ENCODE results near the gene LTK.

The LTK gene

DNA sequence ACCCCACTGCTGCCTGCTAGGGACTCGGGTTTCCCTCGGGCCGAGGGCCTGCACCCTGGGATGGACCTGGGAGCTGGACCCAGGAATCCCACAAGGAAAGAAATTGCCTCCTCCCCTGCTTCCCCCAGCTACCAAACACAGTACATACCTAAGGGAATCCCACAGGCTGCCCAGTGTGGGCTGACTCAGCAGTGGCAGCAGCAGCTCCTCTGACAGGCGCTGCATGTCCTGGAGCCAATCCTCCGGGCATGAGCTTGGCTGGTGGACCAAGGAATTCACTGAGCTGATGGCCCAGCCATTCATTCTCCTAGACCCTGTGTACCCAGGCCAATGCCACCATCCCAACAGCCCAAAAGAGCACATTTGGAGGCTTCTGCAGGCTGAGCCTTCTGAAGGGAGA, 9.5 kb upstream of the LTK start:
- no peak for DNase-seq

DNA sequence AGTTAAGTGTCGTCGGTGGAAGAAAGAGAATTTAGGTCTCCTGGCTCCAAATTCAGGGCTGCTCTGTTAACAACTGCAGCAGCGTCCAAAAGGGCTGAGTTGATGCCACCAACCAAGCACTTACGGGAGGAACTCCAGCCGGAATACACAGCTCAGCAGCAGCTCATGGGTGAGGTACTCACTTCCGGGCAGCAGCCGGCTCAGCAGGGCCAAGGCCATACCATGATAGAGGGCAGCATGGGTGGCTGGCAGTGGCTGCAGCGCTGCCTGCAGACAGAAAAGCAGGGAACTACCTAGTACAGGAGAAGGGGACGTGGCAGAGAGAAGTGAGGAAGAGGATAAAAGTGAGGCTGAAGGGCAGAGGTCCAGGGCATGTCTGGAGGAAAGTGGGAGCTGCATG, 8.0 kb upstream of the LTK start:
- DNase-seq, result no peak

DNA sequence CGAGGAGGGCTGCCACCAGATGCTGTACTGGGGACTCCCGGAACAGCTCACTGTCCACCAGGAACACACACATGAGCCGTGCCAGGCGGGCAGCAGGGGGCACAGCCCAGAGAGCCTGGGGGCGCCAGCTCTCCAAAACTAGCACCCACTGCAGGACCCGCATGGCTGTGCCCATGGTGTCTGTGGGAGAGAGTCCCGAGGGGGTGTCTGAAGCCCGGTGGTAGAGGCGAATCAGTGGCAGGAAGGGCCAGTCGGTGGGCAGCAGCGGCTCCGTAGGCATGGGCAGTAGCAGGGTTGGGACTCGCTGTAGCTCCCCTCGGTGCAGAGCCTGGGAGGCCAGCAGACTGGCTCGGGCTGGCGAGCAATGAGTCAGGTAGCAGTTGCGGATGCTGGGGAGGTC, 7.0 kb upstream of the LTK start:
- no peak for DNase-seq

DNA sequence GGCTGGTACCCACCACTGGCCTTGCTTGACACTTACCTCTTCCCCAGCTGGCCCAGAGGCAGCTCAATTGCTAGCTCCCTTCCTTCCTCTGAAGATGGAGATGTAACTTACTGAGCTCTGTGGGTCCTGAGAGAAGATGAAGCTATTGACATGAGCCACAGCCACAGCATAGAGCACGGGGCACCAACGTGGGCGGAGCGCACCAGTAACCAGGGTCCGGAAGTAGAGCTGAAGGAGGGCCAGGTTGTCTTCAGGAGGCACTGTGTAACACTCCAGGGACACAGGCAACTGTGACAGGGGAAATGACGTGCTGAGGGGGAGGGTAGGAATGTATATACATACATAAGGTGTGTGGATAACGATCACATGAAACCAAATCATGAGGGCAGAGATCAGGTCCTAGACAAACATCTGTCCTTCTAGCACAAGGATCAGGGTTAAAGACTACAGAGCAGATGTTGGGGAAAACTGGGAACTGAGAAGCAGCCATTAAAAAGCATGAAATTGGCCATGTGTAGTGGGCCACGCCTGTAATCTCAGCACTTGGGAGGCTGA, 4.3 kb upstream of the LTK start:
- no peak for DNase-seq

DNA sequence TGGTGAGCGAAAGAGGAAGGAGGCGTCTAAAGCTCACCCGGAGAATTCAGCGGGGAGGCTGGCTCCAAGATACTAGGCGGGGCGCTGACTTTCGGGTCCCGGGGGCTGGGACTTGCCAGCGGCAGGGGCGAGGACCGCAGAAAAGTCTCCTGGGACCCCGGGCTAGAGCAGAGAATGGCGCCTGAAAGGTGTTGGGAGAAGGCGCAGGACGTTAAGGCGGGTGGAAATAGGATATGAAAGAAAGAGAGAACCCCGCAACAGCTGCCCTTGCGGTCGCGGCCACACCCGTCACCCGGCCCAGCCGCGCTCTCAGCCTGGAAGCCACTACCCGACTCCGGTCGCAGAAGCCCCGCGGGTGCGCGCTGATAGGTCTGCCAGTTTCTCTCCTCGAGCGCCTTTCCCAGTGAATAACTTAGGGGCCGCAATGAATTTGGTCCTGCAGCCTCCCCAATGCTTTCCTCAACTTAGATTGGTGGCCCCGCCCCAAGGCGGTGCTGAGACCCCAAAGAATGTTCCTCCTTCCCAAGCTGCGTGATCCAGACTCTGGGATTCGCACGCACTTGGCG, 604 bp downstream of the LTK start:
- DNase-seq, result no peak

DNA sequence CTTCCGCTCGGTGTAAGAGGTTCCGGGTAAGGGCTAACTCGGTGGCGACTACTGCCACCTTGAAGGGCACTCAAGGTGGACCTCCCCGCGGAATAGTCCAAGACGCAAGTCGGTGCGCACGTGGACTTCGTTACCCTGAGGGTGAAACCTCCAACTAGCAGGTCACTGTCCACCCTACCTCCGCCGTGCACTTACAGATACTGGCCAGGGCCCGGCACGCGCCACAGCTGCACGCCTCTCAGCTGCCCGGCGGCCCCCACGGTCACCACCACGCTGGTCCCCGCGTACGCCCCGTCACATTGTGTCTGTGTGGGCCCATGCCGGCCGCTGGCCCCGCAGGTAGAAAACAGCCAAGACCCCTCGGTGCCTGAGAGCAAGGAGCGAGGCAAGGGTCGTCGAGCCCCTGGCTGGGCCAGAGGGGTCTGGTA, 1.1 kb downstream of the LTK start:
- no peak for DNase-seq

DNA sequence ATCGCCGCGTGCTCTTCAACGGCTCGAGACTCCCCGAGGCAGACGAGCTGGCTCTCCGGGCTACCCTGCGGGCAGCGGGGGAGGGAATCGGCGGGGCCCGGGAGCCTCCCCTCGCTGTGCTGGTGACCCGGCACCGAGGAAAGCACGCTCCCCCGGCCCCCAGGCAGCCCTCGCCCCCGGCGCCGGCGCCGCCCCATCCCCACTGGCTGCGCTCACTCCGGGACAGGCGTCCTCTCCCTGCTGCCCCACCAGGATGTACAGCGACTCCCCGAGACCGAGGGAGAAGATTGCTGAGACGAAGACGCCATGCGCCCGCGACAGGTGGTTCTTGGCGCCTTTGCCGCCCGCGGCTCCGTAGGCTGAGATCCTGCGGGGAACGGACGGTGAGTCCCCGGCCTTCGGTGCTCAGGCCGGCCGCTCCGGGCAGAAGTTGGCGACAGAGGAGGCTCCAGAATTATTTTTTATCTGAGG, 1.7 kb downstream of the LTK start:
- no peak for DNase-seq

DNA sequence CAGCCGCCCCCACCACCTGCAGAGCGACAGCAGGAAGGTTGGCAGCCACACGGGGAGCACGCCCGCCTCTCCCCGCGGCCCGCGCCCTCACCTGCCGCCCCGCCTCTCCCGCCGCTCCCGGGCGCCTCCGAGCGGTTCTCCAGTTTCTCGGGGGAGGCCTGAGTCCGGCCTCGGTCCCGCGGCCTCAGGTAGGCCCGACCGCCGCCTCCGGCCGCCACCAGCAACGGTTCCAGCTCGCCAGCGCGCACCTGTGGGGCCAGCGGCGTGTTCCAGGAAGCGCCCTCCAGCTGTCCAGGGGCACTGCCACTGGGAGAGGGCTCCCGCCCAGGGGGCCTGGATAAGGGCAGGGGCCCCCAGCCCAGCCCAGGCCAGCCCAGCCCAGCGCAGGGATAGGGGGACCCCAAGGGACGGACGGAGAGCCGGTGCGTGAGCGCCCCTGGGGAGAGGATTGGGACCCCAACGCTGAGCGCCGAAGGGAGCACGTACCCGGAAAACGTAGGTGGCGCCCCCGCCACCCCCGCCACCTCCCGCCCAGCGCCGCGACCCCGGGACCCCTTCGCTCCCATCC, 2.2 kb downstream of the LTK start:
- DNase-seq, result no peak

DNA sequence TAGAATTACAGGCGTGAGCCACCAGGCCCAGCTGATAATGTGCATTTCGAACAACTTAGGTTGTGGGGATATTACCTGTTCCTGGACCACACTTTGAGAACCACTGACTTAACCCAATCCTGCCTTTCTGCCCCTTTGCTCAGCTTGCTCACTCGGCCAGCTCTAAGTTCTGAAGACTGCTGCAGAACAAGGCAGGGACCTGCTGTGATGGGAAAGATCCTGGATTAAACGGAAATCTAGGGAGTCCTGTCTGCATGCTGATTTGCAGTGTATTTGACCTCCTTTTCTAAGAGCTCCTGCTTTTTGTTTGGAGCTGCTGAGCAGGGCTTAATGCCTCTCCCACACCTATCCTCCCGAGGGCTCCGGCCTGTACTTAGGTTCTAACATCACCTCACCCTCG, 2.9 kb downstream of the LTK start:
- DNase-seq, result no peak

DNA sequence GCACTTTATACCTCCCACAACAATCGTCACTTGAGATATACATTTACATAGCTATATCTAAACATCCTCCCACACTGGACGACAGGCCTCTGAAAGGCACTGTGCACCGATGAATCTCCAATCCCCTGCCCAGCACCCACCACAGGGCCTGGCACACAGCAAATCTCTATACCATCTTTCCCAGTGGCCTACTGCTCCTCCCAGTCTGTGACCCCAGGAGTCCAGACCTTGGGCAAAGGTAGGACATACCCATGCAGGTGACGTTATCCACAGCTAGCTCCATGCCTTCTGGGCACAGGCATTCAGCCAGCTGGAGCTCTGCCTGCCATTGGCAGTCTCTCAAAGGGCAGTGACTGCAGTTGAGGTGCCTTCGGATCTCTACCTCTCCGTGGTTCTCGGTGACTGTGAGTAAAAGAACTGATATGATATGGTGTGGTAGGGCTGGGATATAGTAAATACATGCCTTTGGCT, 5.8 kb downstream of the LTK start:
- no peak for DNase-seq

DNA sequence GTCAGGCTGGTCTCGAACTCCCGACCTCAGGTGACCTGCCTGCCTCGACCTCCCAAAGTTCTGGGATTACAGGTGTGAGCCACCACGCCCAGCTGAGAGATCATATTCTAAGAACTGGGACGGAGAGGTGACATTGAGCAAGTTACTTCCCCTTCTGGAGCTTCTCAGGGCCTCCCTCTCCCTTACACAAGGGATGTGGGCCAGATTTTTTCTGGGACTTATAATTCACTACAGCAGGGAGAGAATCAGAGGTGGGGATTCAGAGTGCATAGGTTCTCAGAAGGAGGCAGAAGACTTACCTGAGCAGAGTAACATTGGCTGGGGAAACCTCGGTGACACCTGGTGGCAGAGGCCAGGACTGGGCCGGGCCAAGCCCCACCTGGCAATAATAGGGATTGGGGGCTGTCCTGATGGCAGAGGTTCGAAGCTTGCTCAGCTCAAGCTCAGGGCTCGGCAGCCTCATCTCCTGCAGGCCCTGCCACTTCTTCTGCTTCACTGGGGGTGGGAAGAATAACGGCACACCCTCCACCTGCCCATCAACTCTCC, 6.8 kb downstream of the LTK start:
- DNase-seq, result no peak

DNA sequence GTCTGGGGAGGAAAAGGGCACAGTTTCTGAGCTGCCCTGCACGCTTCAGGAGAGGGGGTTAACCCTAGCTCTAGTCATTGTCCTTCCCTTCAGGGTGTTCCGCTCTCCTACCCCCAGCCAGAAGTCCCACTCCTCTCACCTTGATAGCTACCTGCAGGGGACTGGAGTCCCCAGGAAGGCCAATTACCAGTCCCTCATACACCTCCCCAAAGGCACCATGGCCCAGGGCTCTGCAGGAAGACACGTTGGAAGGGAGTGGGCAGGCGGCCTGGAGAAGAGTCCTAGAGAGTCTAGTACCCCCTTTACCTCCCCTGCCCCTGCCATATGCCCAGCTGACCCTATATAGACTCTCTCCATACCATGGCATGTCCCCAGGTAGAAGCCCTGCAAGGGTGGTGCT, 7.9 kb downstream of the LTK start:
- no peak for DNase-seq

DNA sequence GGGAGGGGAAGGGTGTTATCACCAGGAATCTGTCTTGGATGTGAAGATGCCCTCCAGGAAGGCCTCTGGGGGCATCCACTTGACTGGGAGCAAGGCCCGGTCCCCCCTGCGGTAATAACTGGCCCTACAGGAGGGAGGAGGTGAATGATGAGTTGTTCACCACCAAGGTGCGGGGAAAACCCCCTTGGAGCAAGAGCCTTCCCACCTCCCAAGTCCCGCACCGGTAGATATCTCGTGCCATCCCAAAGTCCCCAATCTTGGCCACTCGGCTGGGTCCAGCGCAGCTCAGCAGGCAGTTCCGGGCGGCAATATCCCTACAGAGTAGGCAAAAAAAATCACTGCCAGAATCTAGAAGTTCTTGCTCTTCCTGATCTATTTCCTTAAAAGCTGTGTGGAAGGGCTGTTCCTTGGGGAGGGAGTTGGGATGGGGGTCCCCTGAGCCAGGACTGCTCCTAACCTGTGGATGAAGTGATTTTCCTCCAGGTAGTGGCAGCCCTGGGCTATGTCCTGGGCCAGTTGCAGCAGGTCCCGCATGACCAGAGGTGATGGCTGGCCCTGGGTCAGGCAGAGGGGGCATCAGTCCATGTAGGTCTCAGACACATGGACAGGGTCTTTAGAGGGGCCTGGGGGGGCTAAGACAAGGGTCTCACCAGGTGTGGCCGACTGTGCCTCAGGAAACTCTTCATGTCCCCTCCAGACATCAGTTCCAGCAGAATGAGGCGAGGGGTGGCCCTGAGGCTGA, 8.7 kb downstream of the LTK start:
- no peak for DNase-seq

DNA sequence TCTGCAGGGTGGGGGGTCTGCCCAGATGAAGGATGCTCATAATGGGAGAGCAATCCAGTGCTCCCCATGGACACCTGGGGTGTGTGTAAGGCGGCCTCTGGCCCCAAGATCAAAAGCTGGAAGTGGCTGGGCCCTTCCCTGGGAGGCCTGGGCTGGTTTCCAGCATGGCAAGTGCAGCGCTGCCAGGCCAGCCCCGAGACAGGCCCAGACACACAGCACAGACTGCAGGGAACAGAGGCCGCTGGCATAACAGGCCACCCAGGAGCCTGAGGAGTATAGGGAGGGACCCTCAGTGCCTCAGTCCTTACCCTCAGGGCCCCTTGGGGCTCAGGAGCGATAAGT, 10.0 kb downstream of the LTK start:
- DNase-seq, result no peak

DNA sequence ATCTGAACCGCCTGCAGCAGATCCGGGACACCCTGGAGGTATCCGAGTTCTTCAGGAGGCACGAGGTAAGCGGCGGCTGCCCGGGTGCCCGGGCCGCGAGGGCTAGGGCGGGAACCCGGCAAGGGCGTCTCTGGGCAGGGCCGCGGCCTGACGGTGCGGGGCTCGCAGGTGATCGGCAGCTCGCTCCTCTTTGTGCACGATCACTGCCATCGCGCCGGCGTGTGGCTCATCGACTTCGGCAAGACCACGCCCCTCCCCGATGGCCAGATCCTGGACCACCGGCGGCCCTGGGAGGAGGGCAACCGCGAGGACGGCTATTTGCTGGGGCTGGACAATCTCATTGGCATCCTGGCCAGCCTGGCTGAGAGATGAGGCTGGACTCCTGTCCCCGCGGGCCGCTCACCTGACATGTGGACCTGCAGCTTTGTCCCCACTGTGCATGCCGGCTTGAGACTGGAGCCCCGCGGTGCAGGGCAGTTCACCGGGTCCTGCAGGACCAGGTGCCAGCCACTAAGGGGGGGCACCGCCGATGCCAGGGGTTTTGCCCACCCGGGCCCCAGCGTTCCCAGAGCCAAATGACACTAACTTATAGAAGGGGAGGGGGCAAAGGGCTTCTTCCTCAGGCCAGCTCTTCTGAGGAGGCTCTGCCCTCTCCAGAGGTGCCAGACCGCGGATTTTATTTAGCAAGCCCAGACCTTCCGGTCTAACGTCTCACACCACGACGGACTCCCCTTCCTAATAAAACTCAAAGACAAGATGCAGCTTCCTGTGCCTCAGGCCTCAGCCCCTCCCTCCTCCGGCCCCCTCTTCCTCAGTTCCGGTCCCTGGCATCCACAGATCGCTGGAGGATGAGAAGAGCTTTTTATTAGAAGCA, 10.6 kb downstream of the LTK start:
- DNase-seq, result no peak

DNA sequence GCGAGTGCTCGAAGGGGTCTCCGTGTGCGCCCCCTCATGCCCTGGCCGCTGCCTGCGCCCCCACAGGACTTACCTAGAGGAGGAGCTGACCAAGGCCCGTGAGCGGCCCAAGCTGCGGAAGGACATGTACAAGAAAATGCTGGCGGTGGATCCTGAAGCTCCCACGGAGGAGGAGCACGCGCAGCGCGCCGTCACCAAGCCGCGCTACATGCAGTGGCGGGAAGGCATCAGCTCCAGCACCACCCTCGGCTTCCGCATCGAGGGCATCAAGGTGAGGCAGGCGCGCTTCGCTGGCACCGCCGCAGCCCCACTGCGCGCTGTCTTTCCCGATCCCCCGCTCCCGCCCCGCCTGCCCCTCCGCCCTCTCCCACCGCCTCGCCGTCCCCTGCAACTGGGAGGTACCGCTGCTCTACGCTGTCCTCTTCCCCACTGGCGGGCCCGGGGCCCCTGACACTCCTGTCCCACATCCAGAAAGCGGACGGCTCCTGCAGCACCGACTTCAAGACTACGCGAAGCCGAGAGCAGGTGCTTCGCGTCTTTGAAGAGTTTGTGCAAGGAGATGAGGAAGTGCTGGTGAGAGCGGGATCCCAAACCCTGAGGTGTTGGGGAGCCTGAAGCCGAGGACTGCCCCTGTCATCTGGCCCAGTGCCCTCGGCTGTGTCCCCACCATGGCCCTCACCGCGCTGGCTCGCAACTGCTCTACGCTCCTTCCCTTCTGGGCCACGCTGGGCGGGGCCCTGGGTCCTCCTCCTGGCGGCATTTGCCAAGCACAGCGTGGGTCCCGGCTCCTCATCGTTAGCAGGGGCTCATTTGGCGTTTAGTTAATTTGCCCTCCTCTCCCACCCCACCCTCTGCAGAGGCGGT, 11.5 kb downstream of the LTK start:
- DNase-seq, result no peak

DNA sequence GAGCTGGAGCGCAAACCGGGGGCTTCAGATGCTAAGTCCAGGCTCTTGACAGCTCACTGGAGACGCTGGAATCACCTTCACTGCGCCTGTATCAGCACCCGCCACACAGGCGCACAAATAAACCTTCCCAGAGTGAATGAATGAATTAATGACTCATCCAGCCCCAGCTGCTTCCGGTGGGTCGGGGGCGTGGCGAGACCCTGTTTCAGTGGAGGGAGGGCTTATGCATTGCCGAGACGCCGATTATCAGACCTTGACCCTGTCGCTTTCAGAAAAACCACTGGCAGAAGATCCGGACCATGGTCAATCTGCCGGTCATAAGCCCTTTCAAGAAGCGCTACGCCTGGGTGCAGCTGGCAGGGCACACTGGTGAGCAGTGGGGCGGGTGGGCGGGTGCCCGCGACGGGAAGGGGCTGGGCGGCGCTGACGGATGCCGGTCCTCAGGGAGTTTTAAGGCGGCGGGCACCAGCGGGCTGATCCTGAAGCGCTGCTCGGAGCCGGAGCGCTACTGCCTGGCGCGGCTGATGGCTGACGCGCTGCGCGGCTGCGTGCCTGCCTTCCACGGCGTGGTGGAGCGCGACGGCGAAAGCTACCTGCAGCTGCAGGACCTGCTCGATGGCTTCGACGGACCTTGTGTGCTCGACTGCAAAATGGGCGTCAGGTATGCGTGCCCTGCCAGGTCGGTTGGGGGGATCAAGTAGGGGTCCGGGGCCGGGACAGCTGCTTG, 12.3 kb downstream of the LTK start:
- DNase-seq, result no peak

DNA sequence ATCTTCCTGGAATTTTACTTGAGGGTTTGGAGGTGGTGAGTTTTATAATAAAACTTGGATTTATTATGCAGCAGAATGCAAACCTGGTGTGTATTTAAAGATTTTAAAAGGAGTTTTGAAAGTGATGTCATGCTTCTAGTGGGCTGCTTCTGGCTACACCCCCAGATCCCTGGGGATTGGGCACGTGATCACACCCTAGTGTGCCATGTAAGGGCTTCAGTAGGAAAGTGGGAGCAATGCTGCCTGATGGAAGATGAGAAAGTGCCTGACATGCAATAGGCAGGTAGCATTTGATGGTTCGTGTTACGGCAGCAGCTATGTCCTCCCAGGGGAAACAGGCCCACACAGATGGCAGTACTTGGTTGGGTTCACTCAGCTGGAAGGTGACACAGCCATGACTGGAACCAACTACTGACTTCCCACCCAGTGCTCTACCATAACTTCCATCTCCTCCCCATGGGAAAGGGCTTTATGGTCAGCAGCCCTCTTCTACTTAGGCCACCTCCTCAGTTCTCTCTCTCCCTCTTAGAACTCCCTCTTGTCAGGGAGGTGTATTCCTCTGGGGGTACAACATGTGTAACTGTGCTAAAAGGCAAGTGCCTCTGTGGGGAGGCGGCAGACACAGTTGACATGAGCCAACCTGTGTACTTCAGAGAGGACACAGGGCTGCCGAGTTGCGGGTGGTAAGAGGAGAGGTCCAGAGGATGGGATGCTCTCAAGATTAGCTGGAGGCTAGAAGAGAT, 14.3 kb downstream of the LTK start:
- DNase-seq, result no peak

DNA sequence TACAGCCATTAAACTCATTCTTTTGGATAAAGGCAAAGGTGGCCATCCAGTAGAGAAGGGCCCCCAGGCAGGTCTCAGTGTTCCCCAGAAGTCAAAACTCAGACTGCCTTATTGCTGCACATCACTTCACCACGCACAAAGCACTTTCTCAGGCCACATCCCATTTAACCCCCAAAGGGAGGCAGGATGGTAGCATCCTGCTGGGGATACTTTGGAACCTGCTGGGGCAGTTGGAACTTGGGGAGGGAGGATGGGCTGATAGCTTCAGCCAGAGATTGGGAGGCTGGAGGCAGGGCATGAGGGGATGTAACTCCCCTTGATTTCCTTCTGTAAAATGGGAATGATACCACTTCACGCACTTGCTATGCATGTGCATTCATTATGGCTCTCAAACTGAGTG, 15.0 kb downstream of the LTK start:
- DNase-seq, result no peak
